HCT116 (cell line): ENCODE results near the gene SRF. TPM values are rescaled to one million over a fixed set of nuclear protein-coding genes. Genes with fewer than 3 reads are reported as not detected.

Experiments
- ATAC-seq: fragments of 200-7000 bp; cut with Tn5 transposase; 2 replicates; pipeline ENCODE4 v1.9.1; 2020; ENCODE audit warnings: mild to moderate bottlenecking, moderate library complexity
- BruUV-seq: library from RNA; stranded (reverse); fragments of 400-500 nt; replicated peaks from 2 replicates; lab custom pipeline; 2021; lab: Mats Ljungman, UMichigan
- CTCF ChIA-PET: fragments of 300-600 bp; sonication (Branson Sonifier 250); formaldehyde crosslinking; loops from one replicate; lab custom pipeline; 2021; ENCODE audit warnings: antibody characterized with exemption; lab: Charles Lee
- POLR2A ChIA-PET: fragments of 300-600, 350-600 bp; sonication (Branson Sonifier 250); formaldehyde crosslinking; loops from one replicate; lab custom pipeline; 2021; ENCODE audit warnings: antibody characterized with exemption; lab: Charles Lee
- RAD21 ChIA-PET, 2 experiments: fragments of 300-600 bp; sonication (Branson Sonifier 250); formaldehyde crosslinking; loops; one replicate each; lab custom pipeline; 2023; ENCODE audit warnings: low total read pairs in 2 of 2; ENCODE audit not compliant: uncharacterized antibody in 2 of 2, unreplicated experiment in 2 of 2, low non-redundant PET in 1 of 2; lab: Charles Lee
- DNase-seq: peaks from one replicate; pipeline ENCODE4 v3.0.0-alpha.2; 2010; ENCODE audit warnings: low read depth, low spot score
- H2AFZ ChIP-seq: fragments of 200-600 bp; shearing (Covaris generic), sonication (generic); 2 replicates; pipeline ENCODE4 v1.6.1; 2017; ENCODE audit warnings: low read depth, mixed run types, mixed read lengths, antibody characterized with exemption, low read length; ENCODE audit not compliant: poor library complexity, severe bottlenecking
- H3K27ac ChIP-seq: 2 replicates; pipeline ENCODE4 v1.5.1; 2012; ENCODE audit warnings: low read depth, low read length
- H3K27me3 ChIP-seq: fragments of 200-600 bp; sonication (generic); 2 replicates; pipeline ENCODE4 v1.6.1; 2016; ENCODE audit warnings: mixed run types, low read length, mixed read lengths; ENCODE audit not compliant: insufficient read depth
- H3K36me3 ChIP-seq, 2 experiments: fragments of 200-500 bp in 1 of 2; fragments of 200-600 bp in 1 of 2; sonication (Bioruptor generic) in 1 of 2; sonication (generic) in 1 of 2; 2 replicates each; pipeline versions ENCODE4 v1.5.1 to v1.6.1; 2014 to 2016; ENCODE audit warnings: low read length in 2 of 2, inconsistent platforms in 1 of 2, mixed read lengths in 1 of 2, mixed run types in 1 of 2; ENCODE audit not compliant: insufficient read depth in 2 of 2, control insufficient read depth in 1 of 2
- H3K4me1 ChIP-seq, 2 experiments: fragments of 200-600 bp in 1 of 2; sonication (generic) in 1 of 2; 2 replicates each; pipeline versions ENCODE4 v1.5.1 to v1.6.1; 2012 to 2017; ENCODE audit warnings: low read length in 2 of 2, inconsistent platforms in 1 of 2, mild to moderate bottlenecking in 1 of 2, mixed read lengths in 1 of 2, mixed run types in 1 of 2, moderate library complexity in 1 of 2; ENCODE audit not compliant: insufficient read depth in 2 of 2, control insufficient read depth in 1 of 2
- H3K4me2 ChIP-seq: fragments of 200-600 bp; sonication (generic); 2 replicates; pipeline ENCODE4 v1.6.1; 2017; ENCODE audit warnings: mixed run types, low read length, mixed read lengths
- H3K4me3 ChIP-seq, 2 experiments: fragments of 200-600 bp in 1 of 2; sonication (generic) in 1 of 2; replicated peaks in 1 of 2; 2 replicates each; pipeline ENCODE4 v1.5.1; 2011 to 2016; ENCODE audit warnings: low read length in 2 of 2, control low read depth in 1 of 2, low read depth in 1 of 2, mild to moderate bottlenecking in 1 of 2, mixed read lengths in 1 of 2, mixed run types in 1 of 2
- H3K79me2 ChIP-seq: fragments of 200-600 bp; sonication (generic); 2 replicates; pipeline ENCODE4 v1.6.1; 2017; ENCODE audit warnings: mild to moderate bottlenecking, mixed run types, low read length, moderate library complexity, mixed read lengths; ENCODE audit not compliant: insufficient read depth
- H3K9ac ChIP-seq: fragments of 200-600 bp; sonication (generic); 2 replicates; pipeline ENCODE4 v1.6.1; 2016; ENCODE audit warnings: low read length, mixed read lengths
- H3K9me2 ChIP-seq: fragments of 200-600 bp; sonication (generic), shearing (Covaris generic); 2 replicates; pipeline ENCODE4 v1.6.1; 2017; ENCODE audit warnings: mixed run types, mild to moderate bottlenecking, moderate library complexity; ENCODE audit not compliant: insufficient read depth
- H3K9me3 ChIP-seq, 2 experiments: fragments of 200-500 bp in 1 of 2; fragments of 200-600 bp in 1 of 2; sonication (Bioruptor generic) in 1 of 2; sonication (generic) in 1 of 2; 2 replicates each; pipeline ENCODE4 v1.6.1; 2014 to 2017; ENCODE audit warnings: low read length in 2 of 2, mixed read lengths in 2 of 2, inconsistent platforms in 1 of 2, low read depth in 1 of 2, mild to moderate bottlenecking in 1 of 2, mixed run types in 1 of 2, moderate library complexity in 1 of 2; ENCODE audit not compliant: control insufficient read depth in 1 of 2, insufficient read depth in 1 of 2
- H4K20me1 ChIP-seq: fragments of 200-600 bp; sonication (generic), shearing (Covaris generic); 2 replicates; pipeline ENCODE4 v1.6.1; 2017; ENCODE audit warnings: mixed run types, mild to moderate bottlenecking, moderate library complexity; ENCODE audit not compliant: insufficient read depth
- CBX3 ChIP-seq: IDR thresholded peaks from 2 replicates; pipeline ENCODE4 v1.6.1; 2012; ENCODE audit warnings: low read depth
- EGR1 ChIP-seq: IDR thresholded peaks from 2 replicates; pipeline ENCODE4 v1.6.1; 2012; ENCODE audit warnings: low read depth
- ELF1 ChIP-seq: IDR thresholded peaks from 2 replicates; pipeline ENCODE4 v1.6.1; 2012; ENCODE audit warnings: low read depth, borderline replicate concordance
- EZH2 ChIP-seq: fragments of 200-600 bp; sonication (generic); IDR thresholded peaks from 2 replicates; pipeline ENCODE4 v1.6.1; 2017; ENCODE audit warnings: antibody characterized with exemption, mixed run types
- EZH2phosphoT487 ChIP-seq: fragments of 200-600 bp; IDR thresholded peaks from 2 replicates; pipeline ENCODE4 v1.6.1; 2018; ENCODE audit warnings: antibody characterized with exemption, borderline replicate concordance
- POLR2A ChIP-seq: IDR thresholded peaks from 2 replicates; pipeline ENCODE4 v1.7.0; 2011; ENCODE audit warnings: borderline replicate concordance; ENCODE audit not compliant: insufficient read depth, insufficient read length; ENCODE audit errors: extremely low read depth
- RAD21 ChIP-seq: IDR thresholded peaks from 2 replicates; pipeline ENCODE4 v1.6.1; 2012; ENCODE audit warnings: low read depth, mild to moderate bottlenecking
- REST ChIP-seq: IDR thresholded peaks from 2 replicates; pipeline ENCODE4 v1.6.1; 2012; ENCODE audit warnings: low read depth
- SIN3A ChIP-seq: IDR thresholded peaks from 2 replicates; pipeline ENCODE4 v1.6.1; 2012; ENCODE audit warnings: low read depth
- SP1 ChIP-seq: IDR thresholded peaks from 2 replicates; pipeline ENCODE4 v1.6.1; 2012; ENCODE audit warnings: low read depth
- TCF7L2 ChIP-seq: IDR thresholded peaks from 2 replicates; pipeline ENCODE4 v1.7.0; 2011; ENCODE audit warnings: borderline replicate concordance, inconsistent platforms; ENCODE audit not compliant: insufficient read depth, insufficient read length; ENCODE audit errors: extremely low read depth
- YY1 ChIP-seq: IDR thresholded peaks from 2 replicates; pipeline ENCODE4 v1.6.1; 2011; ENCODE audit warnings: low read length, low read depth, moderate library complexity, mild to moderate bottlenecking; ENCODE audit not compliant: insufficient replicate concordance; ENCODE audit errors: extremely low read depth
- ZBTB33 ChIP-seq: IDR thresholded peaks from 2 replicates; pipeline ENCODE4 v1.6.1; 2011; ENCODE audit warnings: mild to moderate bottlenecking, low read length, moderate library complexity; ENCODE audit not compliant: insufficient replicate concordance; ENCODE audit errors: extremely low read depth
- intact Hi-C: fragments of 100-400 bp; cut with micrococcal nuclease; formaldehyde crosslinking; loops from 2 replicates; pipeline ENCODE4 v1.10.0; 2022
- total RNA-seq: library from RNA; stranded (reverse); gene quantifications from one replicate; pipeline ENCODE4 v1.2.1, GENCODE V29; 2021; ENCODE audit not compliant: unreplicated experiment
- TF ChIP-seq, protein P1 (sequence below): IDR thresholded peaks from 2 replicates; pipeline ENCODE4 v1.6.1; 2012

SRF gene
- total RNA-seq, 1 experiment from 2014 or later: 28.1 TPM

DNA sequence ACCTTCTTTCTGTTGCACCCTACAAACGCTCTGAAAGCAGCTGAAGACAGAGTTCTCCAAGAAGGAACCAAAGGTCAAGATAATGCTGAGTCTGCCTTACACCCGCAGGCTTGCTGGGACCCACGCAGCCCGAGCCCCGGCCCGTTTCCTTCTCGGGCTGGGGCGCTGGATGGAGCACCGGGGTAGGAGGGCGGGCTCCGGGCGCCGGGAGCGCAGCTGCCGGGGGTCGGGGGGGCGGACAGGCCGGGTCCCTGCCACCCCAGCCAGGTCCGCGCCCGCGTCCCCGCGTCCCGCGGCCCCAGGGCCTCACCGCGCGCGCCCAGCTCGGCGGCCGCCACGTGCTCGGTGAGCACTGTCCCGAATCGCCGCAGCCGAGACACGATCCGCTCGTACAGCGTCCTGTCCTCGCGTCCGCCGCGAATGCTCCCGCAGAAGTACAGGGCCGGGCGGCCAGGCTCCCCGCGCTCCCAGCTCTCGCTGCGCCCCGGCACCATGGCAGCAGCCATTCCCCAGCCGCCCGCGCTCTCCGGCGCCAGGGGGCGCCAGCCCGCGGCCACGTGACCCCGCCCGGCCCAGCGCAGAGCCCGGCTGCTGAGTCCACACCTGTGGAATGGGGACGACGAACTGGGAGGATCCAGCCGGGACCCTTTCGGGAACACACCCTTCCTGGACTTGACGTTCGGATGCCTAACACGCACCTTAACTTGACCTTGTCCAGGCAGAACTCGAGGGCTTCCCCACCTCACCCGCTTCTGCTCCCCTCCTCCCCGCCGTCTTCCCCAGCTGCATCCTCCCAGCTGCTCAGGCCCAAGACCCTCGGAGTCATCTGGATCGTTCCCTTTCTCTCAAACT is 58.1 kb downstream of the SRF start, which contains the start of gene DNPH1 (continued):
- TF ChIP-seq ZBTB33: peak; percentile 58

DNA sequence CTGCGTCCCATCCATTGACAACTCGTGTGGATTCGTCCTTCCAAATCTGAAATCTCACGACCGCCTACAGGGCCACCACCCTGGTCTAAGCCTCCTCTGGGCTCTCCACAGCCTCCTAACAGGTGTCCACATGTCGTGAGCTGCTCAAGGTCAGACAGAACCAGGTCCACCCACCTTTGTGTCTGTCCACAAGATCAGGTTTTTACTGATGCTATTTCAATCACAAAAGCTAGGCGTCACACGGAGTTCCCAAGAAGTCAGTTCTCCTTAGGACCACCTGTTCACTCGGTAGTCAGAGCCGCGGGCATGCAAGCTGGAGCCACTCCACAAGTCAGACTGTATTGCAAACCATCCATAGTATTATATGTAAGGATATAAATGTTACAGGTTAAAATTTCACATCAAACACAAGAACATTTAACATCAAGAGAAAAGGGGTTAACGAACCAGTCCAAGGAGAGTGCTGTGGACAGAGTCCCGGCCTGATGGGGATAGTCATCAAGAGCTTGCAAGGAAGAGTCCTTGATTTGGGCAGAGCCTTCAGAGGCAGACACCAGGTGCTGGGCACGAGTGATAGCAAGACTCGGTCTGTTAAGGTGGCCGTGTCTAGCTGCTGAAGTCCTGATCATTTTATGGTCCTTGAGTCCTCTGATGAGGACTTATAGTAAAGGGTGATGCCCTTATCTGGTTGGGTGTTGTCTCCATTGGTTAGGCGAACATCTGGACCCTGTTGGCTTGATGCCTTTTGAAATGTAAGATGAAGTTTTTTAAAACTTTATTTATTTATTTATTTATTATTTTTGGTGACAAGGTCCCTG is 58.9 kb downstream of the SRF start:
- ChIA-PET POLR2A (interaction anchor here (1.3 kb wide), 1 partner anchor 8 kb away, joined by 4 read pairs; no protein-coding TSS in a partner anchor), CTCF (interaction anchor here (1.2 to 1.9 kb wide), 8 partner anchors 8 to 277 kb away, joined by 4 to 7 read pairs (median 6); partner anchors contain the start of gene CUL9), RAD21 (no interaction called here)
- peak; percentile 8 for ATAC-seq
- Histone ChIP-seq H3K79me2 (peaks cover 28% of the 10 kb centered on the region), H2AFZ (no peak overlapping the region), H3K4me2 (peak overlapping the region; percentile 91), H3K9me3 (no peaks in the 10 kb centered on the region), H3K27me3 (no peaks in the 10 kb centered on the region), H3K27ac (peak overlapping the region; percentile 89; the same call in 1 of the 2 replicates), H3K36me3 (peaks cover 0 to 6% of the 10 kb centered on the region in 2 experiments; a peak in 1 of 4 replicates), H4K20me1 (no peaks in the 10 kb centered on the region), H3K9me2 (no peaks in the 10 kb centered on the region), H3K9ac (peak overlapping the region; percentile 97; the same call in 1 of the 2 replicates), H3K4me1 (peaks cover 4 to 19% of the 10 kb centered on the region in 2 experiments; a peak in 3 of 4 replicates), H3K4me3 (no peak overlapping the region)
- intact Hi-C loops: loop anchor here (2.0 kb wide), 1 partner anchor 277 kb away; no protein-coding TSS in a partner anchor
- DNase-seq: no peak
- BruUV-seq: no TSS peak
- TF ChIP-seq SP1 (no peak), CBX3 (no peak), EZH2 (no peak), RAD21 (no peak), SIN3A (no peak), EZH2phosphoT487 (no peak), ELF1 (no peak), REST (no peak), YY1 (no peak), EGR1 (no peak), POLR2A (no peak), TCF7L2 (no peak)
- TF ChIP-seq, protein P1, sequence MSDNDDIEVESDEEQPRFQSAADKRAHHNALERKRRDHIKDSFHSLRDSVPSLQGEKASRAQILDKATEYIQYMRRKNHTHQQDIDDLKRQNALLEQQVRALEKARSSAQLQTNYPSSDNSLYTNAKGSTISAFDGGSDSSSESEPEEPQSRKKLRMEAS: no peak
